Measurements from ENCODE around the gene GNLY.
"Not testable (repeated sequence)": the region's sequence is repeated elsewhere in the genome, so short reads cannot be mapped to it uniquely, and the experiment has no call there.

The GNLY gene

DNA sequence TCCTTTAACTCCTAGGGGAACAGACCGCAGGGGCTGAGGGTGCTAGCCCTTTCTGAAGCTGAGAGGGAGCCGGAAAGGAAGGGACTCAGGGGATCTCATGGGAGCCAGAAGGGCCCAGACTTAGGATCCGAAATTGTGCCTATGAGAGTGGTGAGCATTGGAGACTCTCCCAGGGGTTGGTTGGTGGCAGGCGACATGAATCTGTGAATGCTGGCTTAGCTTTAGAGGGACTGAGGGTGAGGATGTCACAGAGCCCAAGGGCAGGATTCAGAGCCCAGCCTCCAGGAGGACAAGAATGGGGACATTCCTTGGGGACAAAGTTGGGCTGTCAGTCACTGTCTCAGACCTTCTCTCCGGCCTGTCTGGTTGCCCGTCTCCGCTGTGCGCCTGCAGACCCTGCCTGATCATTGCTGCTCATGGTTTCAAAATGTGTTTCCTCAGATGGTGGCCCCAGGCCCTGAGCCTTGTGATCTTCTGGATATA lies 17.5 kb downstream of the GNLY start:
- DNase-seq: no peak

DNA sequence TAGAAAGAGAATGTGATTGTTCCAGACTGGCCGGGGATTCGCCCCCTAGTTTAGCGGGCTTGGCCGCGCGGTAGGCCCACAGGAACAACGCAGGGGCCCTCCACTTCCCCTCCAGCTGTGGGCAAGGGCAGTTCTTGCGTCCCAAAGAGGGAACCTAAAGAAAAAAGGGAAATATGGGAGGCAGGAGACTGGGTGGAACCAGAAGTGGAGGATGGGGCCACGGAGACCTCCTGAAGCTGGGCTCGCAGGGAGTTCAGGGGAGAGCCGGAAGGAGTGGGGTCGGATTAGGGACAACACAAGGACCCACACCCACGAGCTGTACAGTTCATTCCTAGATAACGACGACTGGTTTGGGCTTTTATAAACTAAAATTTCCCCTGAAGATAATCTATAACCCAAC lies 18.2 kb downstream of the GNLY start:
- DNase-seq: no peak

DNA sequence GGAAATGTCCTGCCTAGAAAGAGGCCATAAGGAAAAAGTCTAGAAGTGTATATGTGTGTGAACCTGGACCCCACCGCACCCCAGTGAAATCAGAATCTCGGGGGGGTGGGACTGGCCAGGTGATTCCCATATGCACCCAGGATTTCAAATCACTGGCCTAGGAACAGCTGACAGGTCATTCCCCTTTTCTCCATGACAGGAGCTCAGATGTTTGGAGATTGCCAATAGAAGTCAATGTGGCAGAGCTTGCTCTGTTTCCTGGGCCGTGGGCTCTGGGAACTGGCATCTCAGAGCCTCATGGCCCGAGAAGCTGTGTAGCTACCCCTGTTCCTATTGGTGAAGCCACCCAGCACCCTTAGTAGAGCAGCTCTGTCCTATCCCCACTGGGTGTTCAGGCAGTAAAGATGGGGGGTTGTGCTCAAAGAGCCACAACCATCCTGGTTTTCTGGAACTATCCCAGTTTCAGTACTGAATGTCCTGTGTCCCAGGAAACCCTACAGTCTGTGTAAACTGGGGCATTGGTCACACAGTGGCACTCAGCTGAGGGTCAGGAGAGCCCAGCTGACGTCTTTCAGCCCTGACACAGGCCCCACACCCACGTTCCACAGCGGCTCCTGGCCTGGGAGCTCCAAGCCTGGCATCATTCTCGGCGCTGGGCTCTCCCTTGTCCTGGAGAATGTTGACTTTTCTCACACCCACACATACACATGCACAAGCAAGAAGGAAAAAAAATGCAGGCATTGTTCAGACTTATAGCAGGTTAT lies 18.9 kb downstream of the GNLY start:
- DNase-seq: no peak

- no peak for DNase-seq
These were observed 19.7 kb downstream of the GNLY start for GRCh38 chr2:85713836-85714235.

DNA sequence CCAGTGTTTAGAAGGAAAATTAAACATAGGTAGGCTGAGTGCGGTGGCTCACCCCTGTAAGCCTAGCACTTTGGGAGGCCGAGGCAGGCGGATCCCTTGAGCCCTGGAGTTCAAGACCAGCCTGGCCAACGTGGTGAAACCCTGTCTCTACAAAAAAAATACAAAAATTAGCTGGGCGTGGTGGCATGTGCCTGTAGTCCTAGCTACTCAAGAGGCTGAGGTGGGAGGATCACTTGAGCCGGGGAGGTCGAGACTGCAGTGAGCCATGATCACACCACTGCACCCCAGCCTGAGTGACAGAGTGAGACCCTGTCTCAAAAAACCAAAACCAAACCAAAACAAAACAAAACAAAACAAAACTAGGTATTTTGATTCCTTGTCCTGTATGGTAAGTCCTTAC lies 20.3 kb downstream of the GNLY start:
- not testable (repeated sequence) for DNase-seq

DNA sequence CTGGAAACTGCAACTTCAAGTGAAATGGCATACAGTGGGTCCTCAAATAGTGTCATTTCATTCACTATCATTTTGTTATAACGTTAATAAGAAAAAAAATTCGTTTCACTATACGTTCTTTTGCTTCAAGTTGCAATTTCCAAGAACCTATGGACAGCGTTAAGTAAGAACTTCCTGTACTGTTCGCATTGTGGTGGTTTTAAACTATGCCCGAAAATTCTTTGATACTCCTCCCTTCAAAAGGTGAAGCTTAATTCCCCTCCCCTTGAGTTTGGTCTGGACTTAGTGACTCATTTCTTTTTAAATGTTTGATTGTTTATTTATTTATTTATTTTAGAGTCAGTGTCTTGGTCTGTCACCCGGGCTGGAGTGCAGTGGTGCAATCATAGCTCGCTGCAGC lies 20.7 kb downstream of the GNLY start:
- DNase-seq: no peak

DNA sequence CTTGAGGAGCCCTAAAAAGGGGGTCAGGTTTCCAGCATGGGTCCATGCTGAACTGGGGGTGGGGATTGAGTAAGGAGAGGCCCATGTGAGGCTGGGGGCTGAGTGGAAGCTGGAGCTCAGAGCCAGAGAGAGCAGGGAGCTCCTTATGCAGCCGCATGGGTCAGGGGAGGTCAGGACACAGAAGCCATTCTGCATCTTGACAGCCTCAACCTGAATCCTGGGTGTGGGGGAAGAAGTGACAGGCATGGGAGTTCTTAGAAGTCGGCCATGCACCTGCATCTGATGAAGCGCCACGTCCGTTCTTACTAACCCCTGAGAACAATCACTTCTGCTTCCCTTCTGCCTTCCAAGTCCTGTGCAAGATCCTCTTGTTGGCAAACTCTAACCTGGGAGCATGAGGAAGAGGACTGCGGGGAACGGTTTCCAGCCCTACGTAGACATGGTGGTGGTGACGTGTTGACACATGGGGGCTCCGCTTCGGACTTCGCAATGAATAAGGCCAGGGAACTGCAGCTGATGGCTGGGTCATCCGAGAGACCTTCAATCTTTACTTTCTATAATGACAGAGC lies 22.3 kb downstream of the GNLY start:
- DNase-seq: no peak

- DNase-seq: no peak
These were observed 23.3 kb downstream of the GNLY start for GRCh38 chr2:85717308-85718008.

DNA sequence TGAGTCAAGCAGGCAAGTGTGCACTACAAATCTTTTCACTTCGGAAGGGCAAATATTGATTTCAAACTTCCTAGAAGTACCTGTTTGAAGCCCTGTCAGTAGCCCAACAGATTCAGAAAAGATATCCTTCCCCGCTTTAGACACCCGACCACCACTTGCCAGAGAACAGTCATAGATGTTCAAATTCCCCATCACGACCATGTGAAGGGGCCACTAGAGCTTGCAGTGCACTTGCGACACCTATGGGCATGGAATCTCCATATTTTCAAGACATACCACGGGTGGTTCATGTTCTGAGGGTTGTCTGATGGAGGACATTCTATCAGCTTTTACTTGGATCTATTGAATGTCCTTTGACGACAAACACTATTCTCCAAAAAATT lies 23.8 kb downstream of the GNLY start:
- no peak for DNase-seq

DNA sequence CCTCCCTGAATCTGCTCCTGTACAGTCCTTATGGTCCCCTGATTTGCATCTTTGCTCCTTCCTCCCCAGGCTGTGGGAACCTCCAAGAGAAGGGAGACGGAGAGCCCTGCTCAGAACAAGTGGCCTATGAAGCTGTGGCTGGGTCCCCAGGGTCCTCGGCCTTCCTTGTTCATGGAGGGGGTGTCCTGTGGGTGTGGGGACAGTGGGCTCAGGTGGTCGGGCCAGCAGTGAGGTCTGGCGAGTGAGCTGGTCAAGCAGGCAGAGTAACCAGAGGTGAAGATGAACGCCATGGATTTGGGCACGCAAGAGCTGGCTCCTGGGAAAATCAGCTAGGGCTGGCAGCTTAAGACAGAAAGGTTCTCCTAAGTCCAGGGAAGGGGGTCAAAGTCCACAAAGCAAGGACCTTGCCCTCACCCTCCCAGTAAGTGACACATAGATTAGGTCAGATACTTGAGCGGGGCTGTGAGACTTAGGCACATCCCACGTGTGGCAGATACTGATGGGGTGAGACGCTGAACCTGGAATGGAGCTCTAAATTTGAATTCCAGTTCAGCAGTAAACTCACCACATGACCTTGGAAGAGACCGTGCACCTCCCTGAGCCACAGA lies 24.8 kb downstream of the GNLY start:
- no peak for DNase-seq

DNA sequence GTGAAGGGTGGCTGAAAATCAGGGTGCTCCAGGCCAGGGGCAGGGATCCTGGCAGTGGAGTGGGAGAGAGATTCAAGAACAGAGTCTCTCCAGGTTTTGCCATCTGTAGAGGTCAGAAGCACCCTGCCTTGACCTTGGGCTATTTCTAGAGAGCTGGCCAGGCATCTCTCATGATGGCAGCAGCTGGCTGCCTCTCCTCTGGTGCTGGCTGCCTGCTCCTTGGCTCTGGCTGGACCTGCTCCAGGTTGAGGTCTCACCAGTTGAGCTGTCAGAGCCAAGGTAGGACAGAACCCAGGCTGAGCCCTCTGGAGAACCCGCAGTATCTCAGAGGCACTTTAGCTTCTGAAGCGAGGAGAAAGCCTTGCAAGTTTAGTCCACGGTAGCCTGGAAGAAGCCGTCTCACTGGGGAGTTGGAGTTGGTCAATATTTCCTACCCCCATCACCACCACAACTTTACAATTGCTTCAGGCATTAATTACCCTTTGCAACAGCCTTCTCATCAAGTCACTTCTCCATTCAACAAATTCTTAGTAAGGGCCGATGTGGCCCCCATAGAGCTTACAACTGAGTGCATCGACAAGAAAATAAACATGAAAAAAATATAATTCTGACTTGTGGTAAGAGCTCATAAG lies 25.6 kb downstream of the GNLY start:
- DNase-seq: no peak

GRCh38 chr2:85720533-85720932 lies 26.4 kb downstream of the GNLY start:
- no peak for DNase-seq

DNA sequence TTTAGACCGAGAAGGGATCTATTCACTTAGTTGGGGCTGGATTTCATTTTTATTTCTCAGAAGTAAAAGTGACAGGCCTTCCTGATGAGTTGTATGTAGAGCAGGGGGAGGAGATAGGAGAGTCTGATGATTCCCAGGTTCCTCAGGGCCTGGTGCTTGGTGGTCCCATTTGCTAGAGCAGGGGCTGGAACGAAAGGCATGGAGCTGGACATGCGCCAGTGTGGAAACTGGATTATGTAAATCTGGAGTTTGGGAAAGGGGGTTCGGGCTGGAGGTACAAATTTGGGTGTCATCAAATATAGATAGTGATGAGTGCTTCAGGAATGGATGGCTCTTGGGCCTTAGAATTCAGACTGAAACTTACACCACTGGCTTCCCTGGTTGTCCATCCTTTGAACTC lies 27.5 kb downstream of the GNLY start:
- DNase-seq: no peak

DNA sequence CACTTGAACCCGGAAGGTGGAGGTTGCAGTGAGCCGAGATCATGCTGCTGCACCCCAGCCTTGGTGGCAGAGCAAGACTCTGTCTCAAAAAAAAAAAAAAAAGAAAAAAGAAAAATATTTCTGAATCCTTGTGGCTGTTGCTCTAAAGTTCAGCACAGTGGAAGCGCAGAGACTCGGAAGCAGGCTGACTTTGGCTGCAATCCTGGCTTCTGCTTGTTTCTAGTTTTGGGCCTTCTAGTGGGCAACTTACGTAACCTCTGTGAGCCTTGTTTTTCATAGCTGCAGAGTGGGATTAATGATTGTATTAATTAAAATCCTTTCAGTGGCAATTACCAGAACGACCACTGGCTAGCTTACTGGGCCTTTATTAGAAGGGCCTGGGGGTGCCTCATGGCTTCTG lies 28.4 kb downstream of the GNLY start:
- DNase-seq: no peak

DNA sequence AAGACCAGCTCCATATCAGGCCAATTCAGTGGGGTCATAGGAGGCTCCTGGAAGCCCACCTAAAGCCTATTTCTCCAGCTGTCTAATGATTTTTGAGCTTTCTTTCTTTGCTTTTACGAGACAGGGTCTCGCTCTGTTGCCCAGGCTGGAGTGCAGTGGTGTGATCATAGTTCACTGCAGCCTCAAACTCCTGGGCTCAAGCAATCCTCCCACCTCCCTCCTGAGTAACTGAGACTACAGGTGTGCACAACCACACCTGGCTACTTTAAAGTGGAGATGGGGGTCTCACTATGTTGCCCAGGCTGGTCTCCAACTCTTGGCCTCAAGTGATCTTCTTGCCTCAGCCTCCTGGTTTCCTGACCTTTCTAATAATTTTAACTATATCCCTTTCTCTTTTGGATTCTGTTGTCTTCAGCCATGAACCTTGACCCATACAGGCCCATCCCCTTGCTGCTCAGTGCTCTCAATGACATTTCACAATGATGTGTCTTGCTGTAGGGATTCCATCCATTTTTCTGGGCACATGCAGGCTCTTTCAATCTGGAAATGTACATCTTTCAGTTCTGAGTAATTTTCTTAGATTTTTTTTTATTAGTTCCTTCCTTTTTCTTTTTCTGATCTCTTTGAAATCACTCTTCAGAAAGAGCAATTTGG lies 29.7 kb downstream of the GNLY start:
- DNase-seq: no peak

DNA sequence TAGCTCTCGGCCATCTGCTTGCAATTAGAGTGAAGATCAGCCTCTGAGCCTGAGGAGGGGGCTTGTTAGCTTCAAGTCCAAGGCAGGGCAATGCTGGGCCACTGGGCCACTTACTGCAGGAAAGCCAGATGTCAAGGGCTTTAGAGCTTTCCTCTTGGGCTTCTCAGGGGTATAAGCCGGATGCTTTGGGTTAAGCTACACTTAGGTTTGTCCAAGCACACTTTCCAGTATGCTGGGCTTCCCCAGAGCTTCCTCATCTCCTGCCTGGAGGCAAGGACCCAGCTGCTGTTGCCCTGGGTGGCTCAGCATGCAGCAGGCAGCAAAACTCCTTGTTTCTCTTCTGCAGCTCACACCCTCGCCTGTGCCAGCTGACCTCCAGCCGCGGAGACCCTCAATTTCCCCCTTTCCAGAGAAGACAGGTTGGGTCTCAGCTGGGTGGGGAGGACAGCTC lies 30.6 kb downstream of the GNLY start:
- no peak for DNase-seq

GRCh38 chr2:85725451-85725850 lies 31.3 kb downstream of the GNLY start:
- no peak for DNase-seq

DNA sequence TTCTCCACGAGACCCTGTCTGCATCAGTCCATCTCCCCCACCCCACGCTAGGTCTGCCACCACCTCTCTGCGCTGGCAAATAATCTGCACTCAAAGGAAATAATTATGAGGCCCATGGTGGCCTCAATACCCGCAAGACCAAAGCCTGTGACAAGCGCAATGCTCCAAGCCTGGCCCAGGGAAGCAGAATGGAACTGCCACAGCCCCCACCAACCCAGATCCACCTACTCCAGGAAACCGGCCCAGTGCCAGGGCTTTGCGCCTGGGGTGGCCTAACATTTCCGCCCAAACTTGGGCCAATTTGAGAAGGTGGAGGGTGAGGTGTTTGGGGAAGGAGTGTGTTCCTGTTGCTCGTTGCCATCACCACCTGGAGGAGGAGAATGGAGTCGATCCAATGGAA lies 33.6 kb downstream of the GNLY start:
- no peak for DNase-seq

DNA sequence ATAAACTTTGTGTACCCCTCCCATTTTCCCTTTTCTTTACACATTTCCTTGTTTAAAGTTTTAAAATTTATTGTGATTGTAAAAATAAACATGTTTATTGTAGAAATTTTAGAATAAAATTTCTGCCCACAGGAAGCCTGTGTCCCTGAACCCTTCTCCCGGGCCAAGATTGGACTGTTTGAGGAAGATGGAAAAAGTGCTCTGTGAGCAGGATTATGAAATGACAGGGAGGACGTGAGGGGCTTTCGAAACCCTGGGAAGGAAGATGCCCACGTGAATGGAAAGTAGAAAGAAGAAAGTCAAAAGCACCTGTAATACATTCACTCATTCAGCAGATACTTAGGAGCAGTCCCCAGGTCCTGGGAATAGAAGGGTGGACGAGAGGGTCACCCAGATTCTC lies 34.2 kb downstream of the GNLY start:
- DNase-seq: no peak

DNA sequence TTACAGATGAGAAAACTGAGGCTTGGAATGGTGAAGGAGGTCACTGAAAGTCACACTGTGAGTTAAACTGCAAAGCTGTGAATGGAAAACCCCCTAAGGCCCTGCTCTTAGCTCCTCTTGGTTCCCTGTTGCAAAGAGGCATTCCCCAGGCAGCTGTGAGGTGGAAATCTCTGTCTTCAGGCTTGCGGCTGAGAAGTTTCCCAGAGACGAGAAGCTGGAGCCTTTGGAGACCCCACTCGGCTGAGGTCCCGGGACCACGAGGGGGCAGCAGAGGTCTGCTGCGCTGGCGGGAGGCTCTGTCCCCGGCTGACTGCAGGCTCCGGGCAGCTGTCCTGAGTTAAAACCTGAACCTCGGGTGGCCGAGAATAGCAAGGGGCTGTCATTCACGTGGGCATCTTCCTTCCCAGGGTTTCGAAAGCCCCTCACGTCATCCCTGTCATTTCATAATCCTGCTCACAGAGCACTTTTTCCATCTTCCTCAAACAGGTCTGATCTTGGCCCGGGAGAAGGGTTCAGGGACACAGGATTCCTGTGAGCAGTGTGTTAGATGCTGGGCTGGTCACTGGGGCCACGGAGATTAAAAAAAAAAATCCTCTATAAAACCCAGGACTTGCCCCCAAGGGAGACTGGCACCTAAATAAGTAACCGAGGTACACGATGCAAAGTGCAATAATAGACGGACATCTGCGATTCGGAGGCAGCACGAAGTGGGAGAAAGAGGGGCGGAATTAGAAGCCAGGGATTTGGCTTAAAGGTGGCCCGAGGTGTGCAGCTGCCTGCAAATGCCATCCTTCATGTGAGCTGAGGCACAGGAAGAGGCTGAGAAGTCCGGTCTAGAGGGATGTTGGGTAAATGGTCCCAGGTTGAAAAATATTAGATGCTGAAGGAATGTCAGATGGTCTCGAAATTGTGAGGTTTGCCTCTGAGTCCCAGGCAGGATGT lies 35.0 kb downstream of the GNLY start:
- peak; percentile 77 for DNase-seq

DNA sequence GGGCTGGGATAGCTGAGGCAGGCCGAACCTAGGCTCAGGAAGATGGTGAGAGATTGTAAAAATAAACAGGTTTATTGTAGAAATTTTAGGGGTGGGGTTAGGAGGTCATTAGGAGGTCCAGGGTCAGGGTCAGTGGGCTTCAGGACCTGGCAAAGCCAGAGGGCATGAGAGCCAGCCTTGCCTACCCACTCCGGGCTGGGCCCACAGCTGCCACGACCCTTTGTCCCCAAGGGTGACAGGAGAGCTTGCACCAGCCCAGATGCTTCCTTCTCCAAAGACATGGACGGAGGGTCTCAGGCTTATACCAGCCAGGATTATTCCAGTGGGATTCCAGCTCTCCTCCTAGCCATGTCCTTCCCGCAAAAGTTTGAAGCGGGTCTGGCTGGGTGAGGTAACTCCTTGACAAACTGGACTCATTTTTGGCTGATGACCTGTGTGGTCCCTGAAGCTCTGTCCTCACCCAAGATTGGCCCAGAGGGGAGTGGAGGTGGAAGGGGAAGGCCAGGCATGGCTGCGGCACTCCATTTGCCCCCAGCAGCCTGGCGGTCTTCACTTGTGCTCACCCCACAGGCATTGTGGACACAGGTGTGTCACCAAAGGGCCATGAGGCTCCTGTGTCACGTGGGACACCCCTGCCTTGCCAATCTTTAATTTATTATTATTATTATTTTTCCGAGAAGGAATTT lies 35.8 kb downstream of the GNLY start:
- no peak for DNase-seq

Measured in activated CD4-positive, alpha-beta T cell treated with anti-CD3 and anti-CD28 coated beads, Interleukin-10, Interleukin-2, amounts not matched to agents 100 ng/mL and 50 ng/mL, durations not matched to agents 16 hours and 8 hours (primary cell).